Measurements from ENCODE around the gene CDHR4.

DNA sequence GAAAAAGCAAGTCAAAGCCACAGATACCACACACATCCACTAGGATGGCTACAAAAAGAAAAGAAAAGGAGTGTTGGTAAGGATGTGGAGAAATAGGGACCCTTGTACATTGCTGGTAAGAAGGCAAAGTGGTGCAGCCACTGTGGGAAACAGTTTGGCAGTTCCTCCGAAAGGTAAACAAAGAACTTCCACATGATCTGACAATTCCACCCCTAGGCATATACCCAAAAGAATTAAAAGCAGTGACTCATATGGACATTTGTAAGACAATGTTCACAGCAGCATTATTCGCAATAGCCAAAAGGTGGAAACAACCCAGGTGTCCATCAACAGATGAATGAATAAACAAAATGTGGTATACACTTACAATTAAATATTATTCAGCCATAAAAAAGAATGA is 53.7 kb downstream of the CDHR4 start:
- TF ChIP-seq, protein P1, sequence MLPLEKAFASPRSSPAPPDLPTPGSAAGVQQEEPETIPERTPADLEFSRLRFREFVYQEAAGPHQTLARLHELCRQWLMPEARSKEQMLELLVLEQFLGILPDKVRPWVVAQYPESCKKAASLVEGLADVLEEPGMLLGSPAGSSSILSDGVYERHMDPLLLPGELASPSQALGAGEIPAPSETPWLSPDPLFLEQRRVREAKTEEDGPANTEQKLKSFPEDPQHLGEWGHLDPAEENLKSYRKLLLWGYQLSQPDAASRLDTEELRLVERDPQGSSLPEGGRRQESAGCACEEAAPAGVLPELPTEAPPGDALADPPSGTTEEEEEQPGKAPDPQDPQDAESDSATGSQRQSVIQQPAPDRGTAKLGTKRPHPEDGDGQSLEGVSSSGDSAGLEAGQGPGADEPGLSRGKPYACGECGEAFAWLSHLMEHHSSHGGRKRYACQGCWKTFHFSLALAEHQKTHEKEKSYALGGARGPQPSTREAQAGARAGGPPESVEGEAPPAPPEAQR (CRISPR knock-in tag; IDR thresholded peaks at IDR 0.05): no peak
- TF ChIP-seq, protein P2, sequence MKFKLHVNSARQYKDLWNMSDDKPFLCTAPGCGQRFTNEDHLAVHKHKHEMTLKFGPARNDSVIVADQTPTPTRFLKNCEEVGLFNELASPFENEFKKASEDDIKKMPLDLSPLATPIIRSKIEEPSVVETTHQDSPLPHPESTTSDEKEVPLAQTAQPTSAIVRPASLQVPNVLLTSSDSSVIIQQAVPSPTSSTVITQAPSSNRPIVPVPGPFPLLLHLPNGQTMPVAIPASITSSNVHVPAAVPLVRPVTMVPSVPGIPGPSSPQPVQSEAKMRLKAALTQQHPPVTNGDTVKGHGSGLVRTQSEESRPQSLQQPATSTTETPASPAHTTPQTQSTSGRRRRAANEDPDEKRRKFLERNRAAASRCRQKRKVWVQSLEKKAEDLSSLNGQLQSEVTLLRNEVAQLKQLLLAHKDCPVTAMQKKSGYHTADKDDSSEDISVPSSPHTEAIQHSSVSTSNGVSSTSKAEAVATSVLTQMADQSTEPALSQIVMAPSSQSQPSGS (CRISPR knock-in tag; IDR thresholded peaks at IDR 0.05; ENCODE audit: borderline replicate concordance, low read depth): no peak
- no peak for TF ChIP-seq ZNF263 (CRISPR knock-in tag; IDR thresholded peaks at IDR 0.05; ENCODE audit: low read depth)
- TF ChIP-seq, protein P3, sequence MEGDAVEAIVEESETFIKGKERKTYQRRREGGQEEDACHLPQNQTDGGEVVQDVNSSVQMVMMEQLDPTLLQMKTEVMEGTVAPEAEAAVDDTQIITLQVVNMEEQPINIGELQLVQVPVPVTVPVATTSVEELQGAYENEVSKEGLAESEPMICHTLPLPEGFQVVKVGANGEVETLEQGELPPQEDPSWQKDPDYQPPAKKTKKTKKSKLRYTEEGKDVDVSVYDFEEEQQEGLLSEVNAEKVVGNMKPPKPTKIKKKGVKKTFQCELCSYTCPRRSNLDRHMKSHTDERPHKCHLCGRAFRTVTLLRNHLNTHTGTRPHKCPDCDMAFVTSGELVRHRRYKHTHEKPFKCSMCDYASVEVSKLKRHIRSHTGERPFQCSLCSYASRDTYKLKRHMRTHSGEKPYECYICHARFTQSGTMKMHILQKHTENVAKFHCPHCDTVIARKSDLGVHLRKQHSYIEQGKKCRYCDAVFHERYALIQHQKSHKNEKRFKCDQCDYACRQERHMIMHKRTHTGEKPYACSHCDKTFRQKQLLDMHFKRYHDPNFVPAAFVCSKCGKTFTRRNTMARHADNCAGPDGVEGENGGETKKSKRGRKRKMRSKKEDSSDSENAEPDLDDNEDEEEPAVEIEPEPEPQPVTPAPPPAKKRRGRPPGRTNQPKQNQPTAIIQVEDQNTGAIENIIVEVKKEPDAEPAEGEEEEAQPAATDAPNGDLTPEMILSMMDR (IDR thresholded peaks at IDR 0.05): no peak
